Measurements from ENCODE around the gene GJA4.

GJA4 gene

GRCh38 chr1:34794001-34794789 is 1.4 kb downstream of the GJA4 start:
- TF ChIP-seq CTCF (IDR thresholded peaks at IDR 0.05) (no peak), ZFX (IDR thresholded peaks at IDR 0.05; ENCODE audit: borderline replicate concordance) (no peak)
- no peak overlapping the region for H3K27ac ChIP-seq

GRCh38 chr1:34794790-34795180 is 2.0 kb downstream of the GJA4 start:
- no peak overlapping the region for H3K27ac ChIP-seq
- TF ChIP-seq CTCF (IDR thresholded peaks at IDR 0.05) = no peak
- no peak for TF ChIP-seq ZFX (IDR thresholded peaks at IDR 0.05; ENCODE audit: borderline replicate concordance)

- TF ChIP-seq ZFX (IDR thresholded peaks at IDR 0.05; ENCODE audit: borderline replicate concordance) (no peak), CTCF (IDR thresholded peaks at IDR 0.05) (no peak)
- H3K27ac ChIP-seq = no peak overlapping the region
Measured at GRCh38 chr1:34795916-34796315, 3.1 kb downstream of the GJA4 start.

- TF ChIP-seq ZFX (IDR thresholded peaks at IDR 0.05; ENCODE audit: borderline replicate concordance) = no peak
- TF ChIP-seq CTCF (IDR thresholded peaks at IDR 0.05) = no peak
Measured at GRCh38 chr1:34796990-34797389, 4.2 kb downstream of the GJA4 start.

GRCh38 chr1:34800214-34800613 is 7.4 kb downstream of the GJA4 start:
- no peak overlapping the region for H3K27ac ChIP-seq
- TF ChIP-seq ZFX (IDR thresholded peaks at IDR 0.05; ENCODE audit: borderline replicate concordance) = no peak
- no peak for TF ChIP-seq CTCF (IDR thresholded peaks at IDR 0.05)

More at GRCh38 chr1:34796990-34797389, 4.2 kb downstream of the GJA4 start:
- no peak overlapping the region for H3K27ac ChIP-seq

DNA sequence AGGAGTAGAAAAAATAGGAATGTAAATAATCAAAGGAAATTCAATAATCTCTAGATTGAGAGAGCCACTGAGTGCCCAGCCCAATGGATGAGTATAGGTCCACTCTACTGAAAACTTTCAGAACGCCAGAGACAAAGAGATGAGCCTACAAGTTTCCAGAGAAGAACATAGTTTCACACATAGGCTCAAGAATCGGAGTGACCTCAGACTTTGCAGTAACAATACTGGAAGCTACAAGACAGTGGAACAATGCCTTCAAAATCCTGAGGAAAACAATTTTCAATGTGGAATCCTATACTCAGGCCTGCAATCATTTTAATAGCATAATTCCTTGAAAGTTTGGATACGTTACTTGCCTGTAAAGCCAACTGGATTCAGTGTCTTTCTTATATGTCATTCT is 11.0 kb downstream of the GJA4 start:
- no peak overlapping the region for H3K27ac ChIP-seq
- TF ChIP-seq CTCF (IDR thresholded peaks at IDR 0.05) (no peak), ZFX (IDR thresholded peaks at IDR 0.05; ENCODE audit: borderline replicate concordance) (no peak)

DNA sequence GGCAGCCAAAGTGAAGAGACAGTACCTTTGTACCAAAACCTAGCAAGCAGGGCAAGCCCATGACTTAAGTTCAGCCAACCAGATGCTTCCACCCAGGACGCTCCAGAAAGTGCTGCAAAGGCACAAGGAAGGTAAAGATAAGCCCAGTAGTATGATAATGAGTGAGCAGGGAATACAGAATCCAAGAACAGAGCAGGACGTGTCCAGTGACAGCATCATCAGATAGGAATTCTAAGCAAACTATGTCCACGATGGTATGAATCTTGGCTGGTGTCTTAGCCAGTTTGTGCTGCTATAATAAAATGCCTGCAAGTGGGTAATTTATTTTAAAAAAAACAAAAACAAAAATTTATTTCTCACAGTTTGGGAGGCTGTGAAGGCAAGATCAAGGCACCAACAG is 13.6 kb downstream of the GJA4 start:
- no peak for TF ChIP-seq ZFX (IDR thresholded peaks at IDR 0.05; ENCODE audit: borderline replicate concordance)
- H3K27ac ChIP-seq = no peak overlapping the region

Data from 22Rv1 (cell line).